Right lung (tissue), 5 donors: ENCODE results near the gene EML2. TPM values are rescaled to one million over a fixed set of nuclear protein-coding genes. Genes with fewer than 3 reads are reported as not detected.
A peak's percentile ranks its signal among the peaks of the same experiment; 100 is the strongest.

Source experiments
- DNase-seq, 2 donors: peaks; one replicate each; pipeline ENCODE4 v3.0.0-alpha.2; 2013
- polyA plus RNA-seq, 5 donors: library from polyadenylated mRNA; unstranded; fragments of 120-200 nt; gene quantifications; one replicate each; pipeline versions ENCODE4 v1.2.1 to v1.2.3, GENCODE V29; 2013; ENCODE audit warnings: inconsistent platforms in 1 of 5, low replicate concordance in 1 of 5; ENCODE audit not compliant: insufficient read length in 5 of 5, insufficient read depth in 1 of 5

Gene EML2
- polyA plus RNA-seq, 5 donors = 24.3 to 31.4 (median 29.8) TPM

GRCh38 chr19:45591004-45591637, 48.1 kb downstream of the EML2 start:
- DNase-seq = no peak

- no peak for DNase-seq
These were observed 48.7 kb downstream of the EML2 start for GRCh38 chr19:45590300-45591003.

- DNase-seq = no peak
These were observed 49.4 kb downstream of the EML2 start for GRCh38 chr19:45589768-45590167.

- DNase-seq = no peak
These were observed 51.3 kb downstream of the EML2 start for GRCh38 chr19:45587873-45588272.

GRCh38 chr19:45585158-45585577, 54.0 kb downstream of the EML2 start:
- DNase-seq = no peak

GRCh38 chr19:45584332-45585157, 54.7 kb downstream of the EML2 start, which contains the start of gene OPA3:
Gene OPA3 (minus strand): TSS chr19:45584802. CDS start chr19:45584764, 38 bp downstream.
- peak; percentile 100 for DNase-seq

- no peak for DNase-seq
These were observed 57.6 kb downstream of the EML2 start for GRCh38 chr19:45581576-45581975.

GRCh38 chr19:45578861-45579260, 60.3 kb downstream of the EML2 start:
- DNase-seq = no peak

- DNase-seq = no peak
These were observed 61.9 kb downstream of the EML2 start for GRCh38 chr19:45577111-45577905.

GRCh38 chr19:45576682-45577081, 62.5 kb downstream of the EML2 start:
- DNase-seq = no peak

- DNase-seq = no peak
These were observed 64.0 kb downstream of the EML2 start for GRCh38 chr19:45575216-45575615.

GRCh38 chr19:45574526-45574925, 64.7 kb downstream of the EML2 start:
- DNase-seq = no peak

- no peak for DNase-seq
These were observed 67.6 kb downstream of the EML2 start for GRCh38 chr19:45571457-45572220.

- DNase-seq = no peak
These were observed 69.4 kb downstream of the EML2 start for GRCh38 chr19:45569619-45570421.

GRCh38 chr19:45568732-45569131, 70.5 kb downstream of the EML2 start:
- DNase-seq = no peak

- no peak for DNase-seq
These were observed 71.6 kb downstream of the EML2 start for GRCh38 chr19:45567609-45568008.

- DNase-seq = no peak
These were observed 74.9 kb downstream of the EML2 start for GRCh38 chr19:45564131-45564780.

GRCh38 chr19:45560686-45561085, 78.5 kb downstream of the EML2 start:
- no peak for DNase-seq

- no peak for DNase-seq
These were observed 79.2 kb downstream of the EML2 start for GRCh38 chr19:45560038-45560437.
